K562 (cell line): ENCODE measurements around the gene PSMD2. TPM values are rescaled to one million over a fixed set of nuclear protein-coding genes. Genes with fewer than 3 reads are reported as not detected.
A peak's percentile ranks its signal among the peaks of the same experiment; 100 is the strongest.

Experiments used
- ATAC-seq: fragments of 200-7000 bp; cut with Tn5 transposase; 3 replicates; pipeline ENCODE4 v1.9.1; 2020; ENCODE audit warnings: moderate library complexity
- BruUV-seq: library from RNA; stranded (reverse); fragments of 400-500 nt; replicated peaks from 2 replicates; lab custom pipeline; 2021; lab: Mats Ljungman, UMichigan
- CTCF ChIA-PET: fragments of 300-600 bp; formaldehyde crosslinking; extraction: SDS; loops from one replicate; lab custom pipeline; 2021; ENCODE audit warnings: low intra/inter-chr PET ratio; lab: Yijun Ruan, JAX
- POLR2A ChIA-PET: fragments of 300-600, 350-650 bp; sonication (Branson Sonifier 250); formaldehyde crosslinking; extraction: SDS; loops from one replicate; lab custom pipeline; 2021; ENCODE audit warnings: antibody characterized with exemption, inconsistent platforms; lab: Yijun Ruan, JAX
- DNase-seq, 4 experiments: peaks; one replicate each; pipeline versions ENCODE4 v3.0.0 to v3.0.0-alpha.2; 2011 to 2018; ENCODE audit warnings: low spot score in 3 of 4, mixed read lengths in 3 of 4; ENCODE audit errors: extremely low read depth in 1 of 4
- FAIRE-seq: peaks from 2 replicates; lab custom pipeline; 2011; peaks lifted over from hg19 to GRCh38; lab: Jason Lieb, UNC
- H2AFZ ChIP-seq: 2 replicates; pipeline ENCODE4 v1.6.0; 2011; ENCODE audit warnings: low read depth, low read length, control low read depth, inconsistent platforms
- H3K27ac ChIP-seq: fragments of 200-600 bp; 3 replicates; pipeline ENCODE4 v1.8.0; 2011; ENCODE audit warnings: low read depth, mild to moderate bottlenecking, control low read depth, inconsistent platforms, low read length, moderate library complexity, mixed read lengths; ENCODE audit errors: extremely low read depth
- H3K27me3 ChIP-seq, 2 experiments: fragments of 300-600 bp in 1 of 2; 2 replicates in 1 of 2; 3 replicates in 1 of 2; pipeline versions ENCODE4 v1.6.0 to v1.8.0; 2011; ENCODE audit warnings: inconsistent platforms in 2 of 2, low read length in 2 of 2, mild to moderate bottlenecking in 1 of 2, mixed read lengths in 1 of 2, moderate library complexity in 1 of 2; ENCODE audit not compliant: control insufficient read depth in 2 of 2, insufficient read depth in 2 of 2
- H3K36me3 ChIP-seq: fragments of 300-600 bp; 3 replicates; pipeline ENCODE4 v1.8.0; 2011; ENCODE audit warnings: mild to moderate bottlenecking, low read length, inconsistent platforms; ENCODE audit not compliant: control insufficient read depth, insufficient read depth
- H3K4me1 ChIP-seq, 2 experiments: fragments of 200-600 bp in 1 of 2; replicated peaks in 1 of 2; 2 replicates in 1 of 2; 3 replicates in 1 of 2; pipeline versions ENCODE4 v1.5.1 to v1.8.0; 2011; ENCODE audit warnings: inconsistent platforms in 2 of 2, low read length in 2 of 2, mild to moderate bottlenecking in 1 of 2, mixed read lengths in 1 of 2, moderate library complexity in 1 of 2; ENCODE audit not compliant: control insufficient read depth in 2 of 2, insufficient read depth in 2 of 2
- H3K4me2 ChIP-seq: 2 replicates; pipeline ENCODE4 v1.6.1; 2011; ENCODE audit warnings: low read length, control low read depth, inconsistent platforms, mixed read lengths; ENCODE audit not compliant: insufficient read depth
- H3K4me3 ChIP-seq: fragments of 200-600 bp; sonication (generic), shearing (Covaris generic); 2 replicates; pipeline ENCODE4 v1.5.1; 2016; ENCODE audit warnings: control low read depth, inconsistent platforms
- H3K79me2 ChIP-seq: fragments of 200-600 bp; 3 replicates; pipeline ENCODE4 v1.8.0; 2011; ENCODE audit warnings: low read length, inconsistent platforms; ENCODE audit not compliant: control insufficient read depth, insufficient read depth
- H3K9ac ChIP-seq, 2 experiments: 2 replicates each; pipeline versions ENCODE4 v1.6.0 to v1.6.1; 2011; ENCODE audit warnings: low read depth in 2 of 2, low read length in 2 of 2, control low read depth in 1 of 2, inconsistent platforms in 1 of 2, mild to moderate bottlenecking in 1 of 2, mixed read lengths in 1 of 2; ENCODE audit not compliant: insufficient read depth in 1 of 2
- H3K9me1 ChIP-seq: one replicate; pipeline ENCODE4 v1.6.0; 2011; ENCODE audit warnings: inconsistent platforms, mild to moderate bottlenecking, low read length, moderate library complexity; ENCODE audit not compliant: control insufficient read depth, insufficient read depth
- H3K9me3 ChIP-seq: replicated peaks from 2 replicates; pipeline ENCODE4 v1.5.1; 2011; ENCODE audit warnings: low read depth, low read length, inconsistent platforms; ENCODE audit not compliant: control insufficient read depth, insufficient read depth
- H4K20me1 ChIP-seq: replicated peaks from 2 replicates; pipeline ENCODE4 v1.6.1; 2011; ENCODE audit warnings: low read length, inconsistent platforms, mixed read lengths; ENCODE audit not compliant: control insufficient read depth, insufficient read depth
- ATF7 ChIP-seq: fragments of 450-650 bp; IDR thresholded peaks from 2 replicates; pipeline ENCODE4 v1.7.1; 2014; ENCODE audit warnings: mild to moderate bottlenecking, moderate library complexity
- CHD2 ChIP-seq: IDR thresholded peaks from 2 replicates; pipeline ENCODE4 v1.6.1; 2011; ENCODE audit warnings: low read depth, low read length
- ELK1 ChIP-seq: sonication (generic); formaldehyde crosslinking; IDR thresholded peaks from 2 replicates; pipeline ENCODE4 v1.8.1; 2022; ENCODE audit warnings: missing genetic modification reagents
- HMG20A ChIP-seq: fragments of 450-650 bp; formaldehyde crosslinking; conservative IDR thresholded peaks from 2 replicates; pipeline ENCODE4 v1.4.0; 2020; ENCODE audit warnings: mild to moderate bottlenecking, mixed read lengths
- HMGN3 ChIP-seq: IDR thresholded peaks from 2 replicates; pipeline ENCODE4 v1.6.1; 2011; ENCODE audit warnings: borderline replicate concordance, low read depth, mild to moderate bottlenecking, mixed read lengths, low read length; ENCODE audit not compliant: insufficient read length; ENCODE audit errors: extremely low read depth
- KDM2B ChIP-seq: fragments of 250-450 bp; sonication (Bioruptor Pico); IDR thresholded peaks from 2 replicates; pipeline ENCODE4 v1.8.0; 2021; ENCODE audit warnings: mild to moderate bottlenecking, moderate library complexity
- KLF1 ChIP-seq: fragments of 450-650 bp; IDR thresholded peaks from 2 replicates; pipeline ENCODE4 v1.6.1; 2016; ENCODE audit warnings: missing genetic modification characterization, missing compliant biosample characterization
- KLF13 ChIP-seq: fragments of 450-650 bp; IDR thresholded peaks from 2 replicates; pipeline ENCODE4 v1.6.1; 2016; ENCODE audit warnings: missing genetic modification characterization, low read depth, mild to moderate bottlenecking, missing compliant biosample characterization, moderate library complexity, borderline replicate concordance
- NCOA6 ChIP-seq: fragments of 450-650 bp; IDR thresholded peaks from 2 replicates; pipeline ENCODE4 v1.6.1; 2017; ENCODE audit warnings: mild to moderate bottlenecking
- NFRKB ChIP-seq: fragments of 450-650 bp; IDR thresholded peaks from 2 replicates; pipeline ENCODE4 v1.6.1; 2016; ENCODE audit warnings: low read depth
- NR2C2 ChIP-seq, 2 experiments: fragments of 200-800 bp in 1 of 2; sonication (Bioruptor generic) in 1 of 2; sonication (generic) in 1 of 2; formaldehyde crosslinking in 1 of 2; IDR thresholded peaks; 2 replicates each; pipeline versions ENCODE4 v1.6.1 to v1.8.0; 2016 to 2022; ENCODE audit warnings: mild to moderate bottlenecking in 1 of 2, missing compliant biosample characterization in 1 of 2, missing genetic modification characterization in 1 of 2, missing genetic modification reagents in 1 of 2
- PHTF2 ChIP-seq: fragments of 250-450 bp; sonication (Bioruptor Pico); IDR thresholded peaks from 2 replicates; pipeline ENCODE4 v1.5.0; 2021; ENCODE audit warnings: mild to moderate bottlenecking
- RFX1 ChIP-seq: fragments of 450-650 bp; IDR thresholded peaks from 2 replicates; pipeline ENCODE4 v1.6.1; 2016; ENCODE audit warnings: mild to moderate bottlenecking, moderate library complexity
- SMARCA5 ChIP-seq: fragments of 450-650 bp; IDR thresholded peaks from 2 replicates; pipeline ENCODE4 v1.6.1; 2016
- SREBF2 ChIP-seq: sonication (generic); formaldehyde crosslinking; IDR thresholded peaks from 2 replicates; pipeline ENCODE4 v1.4.0; 2020; ENCODE audit warnings: mild to moderate bottlenecking, missing genetic modification reagents
- TCF15 ChIP-seq: fragments of 250-450 bp; sonication (Bioruptor Pico); IDR thresholded peaks from 2 replicates; pipeline ENCODE4 v1.8.0; 2022; ENCODE audit warnings: moderate library complexity, mild to moderate bottlenecking, inconsistent platforms
- XRCC3 ChIP-seq: fragments of 450-650 bp; IDR thresholded peaks from 2 replicates; pipeline ENCODE4 v1.6.1; 2017; ENCODE audit warnings: mild to moderate bottlenecking, moderate library complexity
- YY1 ChIP-seq, 3 experiments: IDR thresholded peaks; 2 replicates each; pipeline ENCODE4 v1.6.1; 2011; ENCODE audit warnings: low read length in 2 of 3, mild to moderate bottlenecking in 2 of 3, moderate library complexity in 2 of 3, borderline replicate concordance in 1 of 3, control low read depth in 1 of 3, low read depth in 1 of 3; ENCODE audit not compliant: insufficient read depth in 3 of 3, insufficient replicate concordance in 2 of 3, control insufficient read depth in 1 of 3, insufficient read length in 1 of 3; ENCODE audit errors: extremely low read depth in 1 of 3
- ZFX ChIP-seq: sonication (generic); formaldehyde crosslinking; IDR thresholded peaks from 2 replicates; pipeline ENCODE4 v1.8.0; 2022; ENCODE audit warnings: mild to moderate bottlenecking, missing genetic modification reagents, moderate library complexity
- ZNF23 ChIP-seq: fragments of 250-450 bp; sonication (Bioruptor Pico); IDR thresholded peaks from 2 replicates; pipeline ENCODE4 v1.4.0; 2020; ENCODE audit warnings: mild to moderate bottlenecking
- ZNF311 ChIP-seq: fragments of 250-450 bp; sonication (Bioruptor Pico); IDR thresholded peaks from 2 replicates; pipeline ENCODE4 v1.4.0; 2020; ENCODE audit warnings: mild to moderate bottlenecking, moderate library complexity
- ZSCAN29 ChIP-seq: fragments of 450-650 bp; IDR thresholded peaks from 2 replicates; pipeline ENCODE4 v1.6.1; 2017
- WGBS: fragments of 100-300 bp; shearing (Covaris generic); methylation state at CpG from one replicate; pipeline ENCODE4 v1.1.6; 2016; ENCODE audit warnings: low coverage, mixed read lengths; ENCODE audit not compliant: insufficient coverage; ENCODE audit errors: missing lambda C conversion rate; 5-methylcytosine and 5-hydroxymethylcytosine counted together
- in situ Hi-C: fragments of 300-500 bp; cut with MboI; formaldehyde crosslinking; loops from 4 replicates; pipeline ENCODE4 v1.15.0; 2018; ENCODE audit warnings: inconsistent platforms, mixed read lengths
- intact Hi-C: fragments of 100-400 bp; cut with micrococcal nuclease; formaldehyde crosslinking; loops from 2 replicates; pipeline ENCODE4 v1.14.2; 2022
- polyA plus RNA-seq, 8 experiments: library from polyadenylated mRNA; depleted of rRNA in 4 of 8; stranded (reverse) in 5 of 8; unstranded in 3 of 8; fragments of >200 nt; fragmentation: Nextera tagmentation in 2 of 8; fragmentation: Illumina TruSeq in 1 of 8; extraction: Ambion mirVana in 2 of 8; extraction: Trizol in 1 of 8; gene quantifications; 2 replicates each; pipeline versions ENCODE4 v1.2.1 to v1.2.3, GENCODE V29; 2011 to 2014; ENCODE audit warnings: inconsistent platforms in 1 of 8, missing spikeins in 1 of 8
- total RNA-seq, 7 experiments: library from RNA; depleted of rRNA in 6 of 7; stranded (reverse); fragments of >200 nt in 6 of 7; fragmentation: Illumina TruSeq in 2 of 7; extraction: Trizol in 2 of 7; gene quantifications; 2 replicates each; pipeline versions ENCODE4 v1.2.1 to v1.2.3, GENCODE V29; 2011 to 2021; ENCODE audit warnings: low replicate concordance in 1 of 7

Gene PSMD2
- total and polyA plus RNA-seq, 9 of the 15 experiments (the other 6 are each of a cell fraction or from before 2014, with no cell fraction given), result 152 to 484 (median 295) TPM

DNA sequence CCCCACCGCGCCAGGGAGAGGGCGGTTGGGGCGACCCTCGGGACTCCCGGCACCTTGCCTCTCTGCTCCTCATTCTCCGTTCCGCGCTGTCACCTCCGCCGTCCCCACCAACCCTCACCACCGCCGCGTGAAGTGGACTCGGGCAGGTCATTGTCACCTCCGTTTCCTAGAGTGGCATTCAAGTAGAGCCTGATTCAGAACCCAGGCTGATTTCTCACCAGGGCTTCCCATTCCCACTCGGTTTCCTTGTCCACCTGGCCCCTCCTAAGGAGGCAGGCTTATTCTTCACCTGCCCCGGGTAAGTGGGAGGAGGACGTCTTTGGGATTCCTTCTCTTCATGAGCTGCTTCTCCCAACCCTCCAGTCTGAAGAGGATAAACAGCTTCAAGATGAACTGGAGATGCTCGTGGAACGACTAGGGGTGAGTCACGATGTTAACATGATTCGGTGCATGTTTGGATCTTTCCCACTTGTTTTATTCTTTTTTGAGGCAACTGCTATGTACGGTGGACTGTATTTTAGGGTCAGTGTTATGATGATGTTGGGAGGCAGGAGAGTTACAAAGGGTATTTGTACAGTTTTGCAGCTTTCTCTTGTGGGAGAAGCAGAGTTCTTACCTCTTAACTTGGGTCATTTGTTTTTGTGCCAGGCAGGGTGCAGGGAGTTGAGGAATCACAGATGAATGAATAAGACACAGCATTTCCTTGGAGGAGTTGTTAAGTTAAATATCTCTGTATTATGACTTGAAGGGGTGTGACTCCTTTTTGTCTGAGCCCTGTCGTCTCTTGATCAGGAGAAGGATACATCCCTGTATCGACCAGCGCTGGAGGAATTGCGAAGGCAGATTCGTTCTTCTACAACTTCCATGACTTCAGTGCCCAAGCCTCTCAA, 692 bp downstream of the PSMD2 start:
- CTCF ChIA-PET, result no interaction called here
- Histone ChIP-seq H4K20me1 (no peaks in the 10 kb centered on the region; the same call in 1 of the 2 replicates), H3K79me2 (peaks cover 30% of the 10 kb centered on the region), H3K4me1 (peaks cover 7 to 9% of the 10 kb centered on the region in 2 experiments; a peak in 4 of 5 replicates), H3K9me1 (no peaks in the 10 kb centered on the region), H3K4me3 (peak overlapping the region; percentile 84), H2AFZ (peak overlapping the region; percentile 66), H3K27ac (peak overlapping the region; percentile 74), H3K9ac (peak overlapping the region; percentile 87 to 98), H3K9me3 (no peaks in the 10 kb centered on the region), H3K27me3 (no peaks in the 10 kb centered on the region), H3K36me3 (peaks cover 49% of the 10 kb centered on the region), H3K4me2 (peak overlapping the region; percentile 94)
- intact Hi-C loops (loop anchor here (2.0 to 5.0 kb wide), 3 partner anchors 15 to 127 kb away; partner anchors contain the start of genes ALG3, AP2M1, EEF1AKMT4 and EIF4G1), in situ Hi-C loops (no loop called here)
- peak in 1 of 4 experiments; percentile 41 for DNase-seq
- WGBS, result 6% methylated on average over 29 of the region's 29 CpGs
- BruUV-seq, result no TSS peak
- peak; percentile 5 for ATAC-seq
- POLR2A ChIA-PET, result interaction anchor here (0.6 to 1.4 kb wide), 4 partner anchors 9 to 66 kb away, joined by 3 to 8 read pairs (median 4); no protein-coding TSS in a partner anchor
- FAIRE-seq, result peak; percentile 54
- no peak for TF ChIP-seq XRCC3
- no peak for TF ChIP-seq CHD2
- peak; percentile 64 for TF ChIP-seq ZFX (CRISPR knock-in tag)
- TF ChIP-seq ZNF311, result no peak
- TF ChIP-seq NFRKB, result no peak
- TF ChIP-seq TCF15 (CRISPR knock-in tag), result no peak
- TF ChIP-seq ZSCAN29, result no peak
- no peak for TF ChIP-seq PHTF2 (CRISPR knock-in tag)
- no peak for TF ChIP-seq NR2C2 (CRISPR knock-in tag; IDR thresholded peaks at IDR 0.05)
- no peak for TF ChIP-seq NR2C2 (tag; IDR thresholded peaks at IDR 0.05)
- no peak for TF ChIP-seq HMGN3
- TF ChIP-seq ATF7, result no peak
- no peak for TF ChIP-seq ZNF23 (CRISPR knock-in tag)
- TF ChIP-seq ELK1 (CRISPR knock-in tag), result no peak
- no peak for TF ChIP-seq HMG20A (CRISPR knock-in tag)
- no peak for TF ChIP-seq NCOA6
- TF ChIP-seq SMARCA5, result no peak
- no peak for TF ChIP-seq KLF13 (tag)
- no peak for TF ChIP-seq YY1 (IDR thresholded peaks at IDR 0.05; ENCODE audit: borderline replicate concordance in 1 of 3, control insufficient read depth in 1 of 3, extremely low read depth in 1 of 3, insufficient read depth in 3 of 3, insufficient read length in 1 of 3, insufficient replicate concordance in 2 of 3, low read depth in 1 of 3, low read length in 2 of 3)
- no peak for TF ChIP-seq RFX1
- no peak for TF ChIP-seq KDM2B (CRISPR knock-in tag)
- 0 out of 2 replicates have a peak, but pooled peaks have one; percentile 14 for TF ChIP-seq KLF1 (tag)
- no peak for TF ChIP-seq SREBF2 (CRISPR knock-in tag)
